Muscle of leg (tissue), 11 donors: ENCODE measurements around the gene INPP4A. TPM values are rescaled to one million over a fixed set of nuclear protein-coding genes. Genes with fewer than 3 reads are reported as not detected.

Experiments used
- DNase-seq: peaks from one replicate; pipeline ENCODE4 v3.0.0; 2013
- H3K27ac ChIP-seq: one replicate; pipeline ENCODE4 v1.5.1; 2013; ENCODE audit warnings: mild to moderate bottlenecking, low read length, control low read depth
- H3K27me3 ChIP-seq: one replicate; pipeline ENCODE4 v1.6.1; 2013; ENCODE audit warnings: low read length; ENCODE audit not compliant: control insufficient read depth, insufficient read depth
- H3K36me3 ChIP-seq: one replicate; pipeline ENCODE4 v1.6.1; 2013; ENCODE audit warnings: low read length; ENCODE audit not compliant: control insufficient read depth, insufficient read depth
- H3K4me1 ChIP-seq: one replicate; pipeline ENCODE4 v1.6.1; 2013; ENCODE audit warnings: low read length; ENCODE audit not compliant: control insufficient read depth, insufficient read depth
- H3K4me3 ChIP-seq: one replicate; pipeline ENCODE4 v1.5.1; 2013; ENCODE audit warnings: low read length, control low read depth
- H3K9me3 ChIP-seq: replicated peaks from 2 replicates; pipeline ENCODE4 v1.6.1; 2013; ENCODE audit warnings: low read depth, low read length; ENCODE audit not compliant: control insufficient read depth
- WGBS: methylation state at CpG from one replicate; pipeline ENCODE4 v1.1.5; 2013; ENCODE audit warnings: missing lambda C conversion rate; ENCODE audit not compliant: insufficient coverage; 5-methylcytosine and 5-hydroxymethylcytosine counted together
- polyA plus RNA-seq, 8 donors: library from polyadenylated mRNA; unstranded; fragments of 120-200 nt; gene quantifications; one replicate each; pipeline versions ENCODE4 v1.2.1 to v1.2.3, GENCODE V29; 2013; ENCODE audit warnings: inconsistent platforms in 1 of 8, low replicate concordance in 1 of 8; ENCODE audit not compliant: insufficient read length in 8 of 8, insufficient read depth in 1 of 8
- total RNA-seq: library from RNA; stranded (reverse); fragments of 120-200 nt; gene quantifications from one replicate; pipeline ENCODE4 v1.2.4, GENCODE V29; 2013

INPP4A gene
- total and polyA plus RNA-seq, 9 donors = 8.9 to 17.0 (median 13.0) TPM

GRCh38 chr2:98492441-98492840 lies 47.8 kb downstream of the INPP4A start:
- Histone ChIP-seq H3K4me1 (no peaks in the 10 kb centered on the region), H3K27ac (no peak overlapping the region)

GRCh38 chr2:98494699-98495098 lies 50.0 kb downstream of the INPP4A start:
- no peaks in the 10 kb centered on the region for H3K4me1 ChIP-seq

More at GRCh38 chr2:98492441-98492840, 47.8 kb downstream of the INPP4A start:
- DNase-seq = no peak
- WGBS = 70% methylated on average over 2 of the region's 3 CpGs
- Histone ChIP-seq H3K27me3 (no peaks in the 10 kb centered on the region), H3K4me3 (no peak overlapping the region), H3K9me3 (peaks cover 15% of the 10 kb centered on the region), H3K36me3 (peaks cover 3% of the 10 kb centered on the region)

GRCh38 chr2:98496750-98497493 lies 52.3 kb downstream of the INPP4A start:
- 96% methylated on average over 3 of the region's 4 CpGs for WGBS
- DNase-seq = no peak
- H3K27ac ChIP-seq = no peak overlapping the region
- H3K36me3 ChIP-seq = no peaks in the 10 kb centered on the region
- no peaks in the 10 kb centered on the region for H3K4me1 ChIP-seq
- no peaks in the 10 kb centered on the region for H3K27me3 ChIP-seq
- H3K9me3 ChIP-seq = peaks cover 15% of the 10 kb centered on the region
- no peak overlapping the region for H3K4me3 ChIP-seq

More at GRCh38 chr2:98494699-98495098, 50.0 kb downstream of the INPP4A start:
- Histone ChIP-seq H3K36me3 (peaks cover 3% of the 10 kb centered on the region), H3K27ac (no peak overlapping the region), H3K27me3 (no peaks in the 10 kb centered on the region), H3K9me3 (peaks cover 15% of the 10 kb centered on the region), H3K4me3 (no peak overlapping the region)
- DNase-seq = no peak

GRCh38 chr2:98498703-98499440 lies 54.2 kb downstream of the INPP4A start:
- 84% methylated on average over 3 of the region's 4 CpGs for WGBS
- H3K27ac ChIP-seq = no peak overlapping the region
- H3K27me3 ChIP-seq = no peaks in the 10 kb centered on the region
- no peaks in the 10 kb centered on the region for H3K36me3 ChIP-seq
- no peak overlapping the region for H3K4me3 ChIP-seq
- peaks cover 15% of the 10 kb centered on the region for H3K9me3 ChIP-seq
- no peak for DNase-seq
- no peaks in the 10 kb centered on the region for H3K4me1 ChIP-seq

- H3K4me1 ChIP-seq = peaks cover 5% of the 10 kb centered on the region
- no peak overlapping the region for H3K4me3 ChIP-seq
- no peaks in the 10 kb centered on the region for H3K27me3 ChIP-seq
- WGBS = no CpG with 5 or more reads among the region's 1 CpG
- DNase-seq = no peak
- peaks cover 7% of the 10 kb centered on the region for H3K9me3 ChIP-seq
- H3K36me3 ChIP-seq = no peaks in the 10 kb centered on the region
- no peak overlapping the region for H3K27ac ChIP-seq
Observed at GRCh38 chr2:98500561-98500960, 55.9 kb downstream of the INPP4A start.

- DNase-seq = no peak
- H3K27ac ChIP-seq = no peak overlapping the region
- H3K4me3 ChIP-seq = no peak overlapping the region
- H3K9me3 ChIP-seq = peaks cover 7% of the 10 kb centered on the region
- peaks cover 5% of the 10 kb centered on the region for H3K4me1 ChIP-seq
- no peaks in the 10 kb centered on the region for H3K27me3 ChIP-seq
- no peaks in the 10 kb centered on the region for H3K36me3 ChIP-seq
- 100% methylated on average over 3 of the region's 4 CpGs for WGBS
Observed at GRCh38 chr2:98501223-98501622, 56.6 kb downstream of the INPP4A start.

- 90% methylated on average over 1 of the region's 3 CpGs for WGBS
Observed at GRCh38 chr2:98501876-98502275, 57.2 kb downstream of the INPP4A start.

GRCh38 chr2:98502556-98503335 lies 58.1 kb downstream of the INPP4A start:
- no peak for DNase-seq
- Histone ChIP-seq H3K27me3 (no peaks in the 10 kb centered on the region), H3K9me3 (no peaks in the 10 kb centered on the region), H3K27ac (no peak overlapping the region), H3K4me1 (peaks cover 12% of the 10 kb centered on the region), H3K36me3 (no peaks in the 10 kb centered on the region), H3K4me3 (no peak overlapping the region)
- 100% methylated on average over 2 of the region's 4 CpGs for WGBS

More at GRCh38 chr2:98501876-98502275, 57.2 kb downstream of the INPP4A start:
- H3K9me3 ChIP-seq = peaks cover 4% of the 10 kb centered on the region
- no peaks in the 10 kb centered on the region for H3K36me3 ChIP-seq
- no peak overlapping the region for H3K4me3 ChIP-seq
- H3K27me3 ChIP-seq = no peaks in the 10 kb centered on the region
- H3K4me1 ChIP-seq = peaks cover 7% of the 10 kb centered on the region
- no peak overlapping the region for H3K27ac ChIP-seq
- no peak for DNase-seq

- no peaks in the 10 kb centered on the region for H3K9me3 ChIP-seq
- H3K27me3 ChIP-seq = no peaks in the 10 kb centered on the region
- H3K4me3 ChIP-seq = no peak overlapping the region
- no peak for DNase-seq
- peaks cover 21% of the 10 kb centered on the region for H3K4me1 ChIP-seq
- H3K36me3 ChIP-seq = no peaks in the 10 kb centered on the region
- WGBS = 100% methylated on average over 2 of the region's 2 CpGs
- no peak overlapping the region for H3K27ac ChIP-seq
Observed at GRCh38 chr2:98503481-98504105, 58.9 kb downstream of the INPP4A start.
